ENCODE results near the gene PTPRD.

GRCh38 chr9:9016597-9016996 is 1596.2 kb downstream of the PTPRD start:
- TF ChIP-seq CTCF (IDR thresholded peaks at IDR 0.05) (no peak), POLR2AphosphoS5 (IDR thresholded peaks at IDR 0.05) (no peak)
